Activated gamma-delta T cell (primary cell): ENCODE measurements around the gene TNPO1.

Experiments used
- DNase-seq: peaks from one replicate; lab custom pipeline; 2025; lab: John Stamatoyannopoulos, UW

Gene TNPO1

DNA sequence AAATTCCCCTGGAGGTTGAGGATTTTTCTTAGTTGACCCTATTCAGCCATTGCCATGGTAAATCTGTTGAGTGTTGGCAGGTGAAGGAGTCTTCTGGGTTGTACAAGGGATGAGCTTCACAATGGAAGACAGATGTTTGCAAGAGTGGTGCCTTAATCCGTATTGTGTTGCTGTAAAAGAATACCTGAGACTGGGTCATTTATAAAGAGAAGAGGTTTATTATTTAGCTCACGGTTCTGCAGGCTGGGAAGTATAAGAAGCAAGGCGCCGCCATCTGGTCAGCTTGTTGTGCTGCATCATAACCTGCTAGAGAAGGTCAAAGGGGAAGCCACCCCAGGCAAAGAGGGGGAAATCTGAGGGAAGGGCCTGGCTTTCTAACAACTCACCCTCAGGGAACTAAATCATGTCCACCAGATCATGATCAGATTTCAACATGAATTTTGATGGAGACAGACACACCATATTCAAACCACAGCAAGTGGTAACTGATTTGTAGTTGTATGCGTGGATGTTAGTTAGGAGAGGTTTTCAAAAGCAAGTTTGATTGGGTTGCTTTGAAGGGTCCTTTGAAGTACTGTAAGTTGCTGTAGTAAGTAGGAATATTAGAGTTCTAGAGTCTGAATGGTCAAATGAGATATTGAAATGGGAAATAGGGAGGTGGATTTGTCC, 2.5 kb downstream of the TNPO1 start:
- no peak for DNase-seq

DNA sequence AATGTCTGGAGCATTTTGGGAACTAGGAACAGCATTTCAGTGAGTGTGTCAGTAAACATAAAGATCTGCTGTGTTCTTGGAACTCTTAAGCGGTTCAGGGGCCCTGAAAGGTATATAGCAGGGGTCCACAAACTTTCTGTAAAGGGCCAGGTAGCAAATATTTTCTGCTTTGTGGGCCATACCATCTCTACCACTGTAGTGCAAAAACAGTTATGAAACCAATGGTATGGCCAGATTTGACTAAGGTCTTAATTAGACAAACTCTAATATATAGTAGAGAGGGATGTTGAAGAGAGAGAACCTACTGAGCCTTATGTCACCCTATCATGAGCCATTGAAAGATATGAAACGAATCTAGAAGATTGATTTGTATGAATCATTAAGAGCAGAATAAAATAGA, 5.3 kb downstream of the TNPO1 start:
- no peak for DNase-seq

GRCh38 chr5:72822944-72823343, 6.5 kb downstream of the TNPO1 start:
- DNase-seq, result no peak

DNA sequence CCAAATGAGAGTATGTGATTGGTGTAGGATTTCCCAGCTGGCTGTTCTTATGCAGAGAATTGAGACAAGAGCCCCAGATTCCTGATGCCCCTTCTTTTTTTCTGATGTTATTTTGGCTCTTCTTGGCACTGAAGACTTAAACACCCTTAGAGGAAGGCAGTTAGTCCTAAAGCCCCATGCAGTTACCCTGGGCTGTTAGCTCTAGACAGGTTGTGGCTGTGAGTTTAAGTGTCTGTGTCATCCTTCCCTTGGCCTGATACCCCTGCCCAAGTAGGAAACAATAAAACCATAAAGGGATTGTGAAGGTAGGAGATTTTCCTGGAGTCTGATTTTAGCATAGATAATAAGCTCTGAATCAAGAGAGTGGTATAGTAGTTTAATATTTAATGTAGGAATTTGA, 13.2 kb downstream of the TNPO1 start:
- DNase-seq, result no peak

- DNase-seq, result no peak
Observed at GRCh38 chr5:72830362-72830761, 13.9 kb downstream of the TNPO1 start.

GRCh38 chr5:72831685-72832084, 15.2 kb downstream of the TNPO1 start:
- no peak for DNase-seq

GRCh38 chr5:72834924-72835323, 18.5 kb downstream of the TNPO1 start:
- DNase-seq, result no peak

GRCh38 chr5:72835633-72836032, 19.2 kb downstream of the TNPO1 start:
- no peak for DNase-seq

DNA sequence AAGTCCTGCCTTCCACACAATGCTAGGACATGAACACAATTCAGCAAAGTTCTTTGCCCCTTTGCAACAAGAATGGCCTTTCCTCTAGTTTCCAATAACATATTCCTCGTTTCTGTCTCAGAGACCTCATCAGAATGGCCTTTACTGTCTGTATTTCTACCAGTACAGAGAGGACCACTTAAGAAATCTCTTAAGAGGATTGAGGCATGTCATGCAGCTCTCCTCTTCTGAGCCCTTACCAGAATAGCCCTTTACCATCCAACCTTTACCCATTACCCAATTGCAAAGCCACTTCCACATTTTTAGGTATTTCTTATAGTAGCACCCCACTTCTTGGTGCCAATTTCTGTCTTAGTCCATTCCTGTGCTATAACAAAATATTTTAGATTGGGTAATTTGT, 20.3 kb downstream of the TNPO1 start:
- DNase-seq, result no peak

- no peak for DNase-seq
Observed at GRCh38 chr5:72837524-72838096, 21.1 kb downstream of the TNPO1 start.

- no peak for DNase-seq
Observed at GRCh38 chr5:72840041-72840440, 23.6 kb downstream of the TNPO1 start.

- no peak for DNase-seq
Observed at GRCh38 chr5:72841756-72842535, 25.5 kb downstream of the TNPO1 start.

- DNase-seq, result no peak
Observed at GRCh38 chr5:72842816-72843215, 26.4 kb downstream of the TNPO1 start.

- no peak for DNase-seq
Observed at GRCh38 chr5:72844218-72844603, 27.8 kb downstream of the TNPO1 start.

DNA sequence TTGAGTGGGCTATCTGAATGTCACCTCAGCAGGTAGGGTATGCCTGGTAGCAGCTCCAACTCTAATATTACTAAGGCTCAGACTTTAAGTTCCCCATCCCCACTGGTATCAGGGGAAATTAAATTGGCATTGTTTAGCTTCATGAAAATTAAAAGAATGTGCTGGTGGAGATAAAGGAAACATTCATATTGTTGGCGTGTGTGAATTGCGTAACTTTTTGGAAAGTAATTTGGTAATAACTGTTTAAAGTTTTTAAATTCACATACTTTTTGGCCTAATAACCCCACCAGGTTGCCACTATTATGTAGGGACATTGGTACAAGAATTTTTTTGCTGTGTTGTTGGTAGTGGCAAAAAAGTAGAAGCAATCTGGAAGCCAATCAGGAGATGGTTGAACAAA, 29.4 kb downstream of the TNPO1 start:
- no peak for DNase-seq

DNA sequence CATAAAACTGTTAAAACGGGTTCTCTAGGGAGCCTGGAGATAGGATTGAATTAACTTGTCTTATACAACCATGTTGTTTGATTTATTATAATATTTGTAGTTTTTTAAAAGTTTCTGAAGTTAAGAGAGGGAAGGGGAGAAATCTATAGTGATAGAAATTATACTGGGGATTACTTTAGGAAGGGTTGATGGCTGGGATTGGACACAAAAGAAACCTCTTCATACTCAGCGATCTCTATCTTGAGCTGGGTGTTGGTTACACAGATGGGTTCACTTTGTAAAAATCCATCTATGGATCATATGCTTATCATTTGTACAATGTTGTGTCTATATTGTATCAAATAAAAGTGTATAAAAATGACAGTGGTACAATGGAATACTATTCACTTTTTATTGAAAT, 30.0 kb downstream of the TNPO1 start:
- no peak for DNase-seq

DNA sequence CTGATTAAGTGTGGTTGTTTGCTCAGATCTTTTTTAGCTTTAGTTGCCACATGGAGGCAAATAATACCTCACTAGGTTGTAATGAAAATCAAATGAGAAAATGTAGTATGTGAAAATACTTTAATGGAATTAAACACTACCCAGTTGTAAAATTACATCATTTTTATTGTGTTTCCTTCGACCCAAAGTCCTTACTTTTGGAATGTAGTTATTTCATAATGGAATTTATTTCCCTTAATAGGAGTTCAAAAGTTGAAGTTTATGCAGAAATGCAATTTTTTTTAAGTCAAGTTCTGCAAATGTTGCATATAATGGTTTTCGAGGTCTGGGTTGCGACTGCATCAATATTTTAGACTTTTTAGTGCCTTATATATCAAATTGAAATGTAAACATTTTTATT, 31.0 kb downstream of the TNPO1 start:
- DNase-seq, result no peak

DNA sequence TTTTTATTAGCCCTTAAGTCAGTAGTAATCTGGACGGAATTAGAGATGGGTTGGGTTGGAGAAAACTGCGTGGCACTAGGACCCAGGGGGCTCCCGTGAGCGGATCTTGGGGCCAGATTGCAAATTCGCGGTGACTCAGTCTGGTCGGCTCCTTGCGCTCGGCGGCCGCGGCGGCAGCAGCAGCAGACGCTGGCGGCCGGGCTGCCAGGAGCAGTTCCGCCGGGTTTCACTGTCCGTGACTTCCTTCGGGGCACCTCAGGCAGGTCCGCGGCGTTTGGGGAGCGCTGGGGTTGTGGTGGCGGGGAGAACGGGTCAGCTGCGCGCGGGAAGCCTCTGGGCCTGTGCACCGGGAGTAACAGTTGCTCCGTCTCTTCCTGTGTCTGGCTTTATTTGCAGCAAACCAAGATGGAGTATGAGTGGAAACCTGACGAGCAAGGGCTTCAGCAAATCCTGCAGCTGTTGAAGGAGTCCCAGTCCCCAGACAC, 31.6 kb downstream of the TNPO1 start:
- peak; percentile 71 for DNase-seq

GRCh38 chr5:72848474-72849428, 32.3 kb downstream of the TNPO1 start:
- peak; percentile 51 for DNase-seq

DNA sequence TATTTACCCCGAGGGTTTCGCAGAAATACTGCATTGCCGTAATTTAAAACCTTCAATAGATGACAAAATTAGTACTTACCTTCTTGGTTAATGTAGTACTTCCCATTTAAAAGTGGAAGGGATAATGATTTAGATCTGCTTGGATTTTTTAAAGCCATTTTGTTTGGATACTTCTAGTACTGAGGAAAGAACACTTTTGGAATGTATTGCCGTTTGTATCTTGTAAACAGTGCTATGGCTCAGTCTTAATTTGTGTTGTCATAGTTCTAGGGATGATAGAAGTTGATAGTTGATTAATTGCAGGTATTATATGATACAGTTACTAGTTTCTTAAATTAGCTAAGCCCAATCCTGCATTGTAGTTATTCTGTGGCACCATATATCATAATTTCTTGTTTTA, 33.1 kb downstream of the TNPO1 start:
- DNase-seq, result no peak

GRCh38 chr5:72850113-72850512, 33.7 kb downstream of the TNPO1 start:
- DNase-seq, result no peak

- no peak for DNase-seq
Observed at GRCh38 chr5:72852356-72852755, 35.9 kb downstream of the TNPO1 start.
